ENCODE data around the gene PCDHGC3. TPM values are rescaled to one million over a fixed set of nuclear protein-coding genes. Genes with fewer than 3 reads are reported as not detected.
"Not testable (repeated sequence)": the region's sequence is repeated elsewhere in the genome, so short reads cannot be mapped to it uniquely, and the experiment has no call there.

Gene PCDHGC3
- 96.0 and 98.3 TPM in 2 replicates for total RNA-seq (2014; rRNA removed)
- polyA plus RNA-seq (2012), result 166 TPM

DNA sequence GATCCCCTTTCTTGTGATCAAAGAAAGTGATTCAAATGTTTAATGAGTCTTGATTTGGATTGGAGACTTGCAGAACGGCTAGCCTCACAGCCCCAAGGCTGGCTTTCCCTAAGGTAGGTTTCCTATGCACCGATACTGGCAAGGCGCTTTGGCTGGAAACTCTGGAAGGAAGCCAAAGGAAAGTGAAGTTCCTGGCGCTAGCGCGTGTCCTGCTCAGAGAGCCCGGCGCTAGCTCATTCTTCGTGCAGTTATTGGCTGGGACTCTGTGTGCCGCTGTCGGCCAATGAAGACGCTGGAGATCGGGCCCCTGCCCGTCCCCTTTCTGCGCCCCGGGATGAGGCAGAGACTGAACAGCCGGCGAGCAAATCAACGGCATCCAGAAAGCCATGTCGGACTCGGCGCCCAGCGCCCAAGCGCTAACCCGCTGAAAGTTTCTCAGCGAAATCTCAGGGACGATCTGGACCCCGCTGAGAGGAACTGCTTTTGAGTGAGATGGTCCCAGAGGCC is at the start of gene PCDHGC3:
Gene PCDHGC3 (plus strand): TSS at position 342 of the 507 bp plus-strand sequence. CDS start 151 bp downstream, at position 493.
- peak; percentile 96 for DNase-seq (ENCODE audit: low read depth)

DNA sequence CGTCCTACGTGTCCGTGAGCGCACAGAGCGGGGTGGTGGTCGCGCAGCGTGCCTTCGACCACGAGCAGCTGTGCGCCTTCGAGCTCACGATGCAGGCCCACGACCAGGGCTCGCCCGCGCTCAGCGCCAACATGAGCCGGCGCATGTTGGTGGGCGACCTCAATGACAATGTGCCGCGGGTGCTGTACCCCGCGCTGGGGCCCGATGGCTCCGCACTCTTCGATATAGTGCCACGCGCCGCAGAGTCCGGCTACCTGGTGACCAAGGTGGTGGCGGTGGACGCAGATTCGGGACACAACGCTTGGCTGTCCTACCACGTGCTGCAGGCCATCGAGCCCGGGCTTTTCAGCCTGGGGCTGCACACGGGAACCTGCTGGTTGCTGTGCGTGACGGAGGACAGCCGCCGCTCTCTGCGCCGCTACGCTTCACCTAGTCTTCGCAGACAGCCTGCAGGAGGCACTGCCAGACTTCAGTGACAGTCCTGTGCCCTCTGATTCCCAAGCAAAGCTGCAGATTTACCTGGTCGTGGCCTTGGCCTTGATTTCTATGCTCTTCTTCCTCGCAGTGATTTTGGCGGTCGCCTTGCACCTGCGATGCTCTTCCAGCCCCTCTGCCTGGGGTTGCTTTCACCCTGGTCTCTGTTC is 47.9 kb upstream of the PCDHGC3 start:
- DNase-seq (ENCODE audit: low read depth), result no peak

DNA sequence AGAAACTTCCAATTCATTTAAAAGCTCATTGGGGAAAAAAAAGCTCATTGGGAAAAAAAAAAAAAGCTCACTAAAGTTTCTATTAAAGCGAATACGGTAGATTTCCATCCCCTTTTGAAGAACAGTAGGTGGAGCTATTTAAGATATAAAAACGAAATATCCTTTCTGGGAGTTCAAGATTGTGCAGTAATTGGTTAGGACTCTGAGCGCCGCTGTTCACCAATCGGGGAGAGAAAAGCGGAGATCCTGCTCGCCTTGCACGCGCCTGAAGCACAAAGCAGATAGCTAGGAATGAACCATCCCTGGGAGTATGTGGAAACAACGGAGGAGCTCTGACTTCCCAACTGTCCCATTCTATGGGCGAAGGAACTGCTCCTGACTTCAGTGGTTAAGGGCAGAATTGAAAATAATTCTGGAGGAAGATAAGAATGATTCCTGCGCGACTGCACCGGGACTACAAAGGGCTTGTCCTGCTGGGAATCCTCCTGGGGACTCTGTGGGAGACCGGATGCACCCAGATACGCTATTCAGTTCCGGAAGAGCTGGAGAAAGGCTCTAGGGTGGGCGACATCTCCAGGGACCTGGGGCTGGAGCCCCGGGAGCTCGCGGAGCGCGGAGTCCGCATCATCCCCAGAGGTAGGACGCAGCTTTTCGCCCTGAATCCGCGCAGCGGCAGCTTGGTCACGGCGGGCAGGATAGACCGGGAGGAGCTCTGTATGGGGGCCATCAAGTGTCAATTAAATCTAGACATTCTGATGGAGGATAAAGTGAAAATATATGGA is 45.2 kb upstream of the PCDHGC3 start, which contains the start of gene PCDHGA12:
Gene PCDHGA12 (plus strand): TSS at position 176 of the 782 bp plus-strand sequence. CDS start 253 bp downstream, at position 429.
- peak; percentile 83 for DNase-seq (ENCODE audit: low read depth)

DNA sequence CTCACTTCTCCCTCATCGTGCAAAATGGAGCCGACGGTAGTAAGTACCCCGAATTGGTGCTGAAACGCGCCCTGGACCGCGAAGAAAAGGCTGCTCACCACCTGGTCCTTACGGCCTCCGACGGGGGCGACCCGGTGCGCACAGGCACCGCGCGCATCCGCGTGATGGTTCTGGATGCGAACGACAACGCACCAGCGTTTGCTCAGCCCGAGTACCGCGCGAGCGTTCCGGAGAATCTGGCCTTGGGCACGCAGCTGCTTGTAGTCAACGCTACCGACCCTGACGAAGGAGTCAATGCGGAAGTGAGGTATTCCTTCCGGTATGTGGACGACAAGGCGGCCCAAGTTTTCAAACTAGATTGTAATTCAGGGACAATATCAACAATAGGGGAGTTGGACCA is 44.5 kb upstream of the PCDHGC3 start:
- DNase-seq (ENCODE audit: low read depth), result no peak

DNA sequence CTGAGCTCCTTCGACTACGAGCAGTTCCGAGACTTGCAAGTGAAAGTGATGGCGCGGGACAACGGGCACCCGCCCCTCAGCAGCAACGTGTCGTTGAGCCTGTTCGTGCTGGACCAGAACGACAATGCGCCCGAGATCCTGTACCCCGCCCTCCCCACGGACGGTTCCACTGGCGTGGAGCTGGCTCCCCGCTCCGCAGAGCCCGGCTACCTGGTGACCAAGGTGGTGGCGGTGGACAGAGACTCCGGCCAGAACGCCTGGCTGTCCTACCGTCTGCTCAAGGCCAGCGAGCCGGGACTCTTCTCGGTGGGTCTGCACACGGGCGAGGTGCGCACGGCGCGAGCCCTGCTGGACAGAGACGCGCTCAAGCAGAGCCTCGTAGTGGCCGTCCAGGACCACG is 43.5 kb upstream of the PCDHGC3 start:
- not testable (repeated sequence) for DNase-seq (ENCODE audit: low read depth)

DNA sequence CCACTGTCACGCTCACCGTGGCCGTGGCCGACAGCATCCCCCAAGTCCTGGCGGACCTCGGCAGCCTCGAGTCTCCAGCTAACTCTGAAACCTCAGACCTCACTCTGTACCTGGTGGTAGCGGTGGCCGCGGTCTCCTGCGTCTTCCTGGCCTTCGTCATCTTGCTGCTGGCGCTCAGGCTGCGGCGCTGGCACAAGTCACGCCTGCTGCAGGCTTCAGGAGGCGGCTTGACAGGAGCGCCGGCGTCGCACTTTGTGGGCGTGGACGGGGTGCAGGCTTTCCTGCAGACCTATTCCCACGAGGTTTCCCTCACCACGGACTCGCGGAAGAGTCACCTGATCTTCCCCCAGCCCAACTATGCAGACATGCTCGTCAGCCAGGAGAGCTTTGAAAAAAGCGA is 43.0 kb upstream of the PCDHGC3 start:
- not testable (repeated sequence) for DNase-seq (ENCODE audit: low read depth)

DNA sequence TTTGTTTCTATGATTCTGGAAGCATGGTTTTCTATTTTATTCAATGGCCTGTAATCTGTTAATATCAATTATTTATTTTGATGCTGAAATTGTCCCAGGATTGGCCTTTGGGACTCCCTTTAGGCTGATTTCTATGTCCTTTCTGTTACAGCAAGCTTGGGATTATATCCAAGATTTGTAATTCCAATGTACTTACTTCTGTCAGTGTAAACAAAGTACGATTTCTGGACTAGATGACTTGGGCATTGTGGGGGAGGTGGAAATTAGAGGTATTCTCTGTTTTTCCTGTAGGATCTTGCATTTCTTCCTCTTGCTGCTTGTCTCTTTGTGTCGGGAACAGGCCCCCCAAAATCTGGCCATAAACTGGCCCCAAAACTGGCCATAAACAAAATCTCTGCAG is 41.8 kb upstream of the PCDHGC3 start:
- DNase-seq (ENCODE audit: low read depth), result no peak

DNA sequence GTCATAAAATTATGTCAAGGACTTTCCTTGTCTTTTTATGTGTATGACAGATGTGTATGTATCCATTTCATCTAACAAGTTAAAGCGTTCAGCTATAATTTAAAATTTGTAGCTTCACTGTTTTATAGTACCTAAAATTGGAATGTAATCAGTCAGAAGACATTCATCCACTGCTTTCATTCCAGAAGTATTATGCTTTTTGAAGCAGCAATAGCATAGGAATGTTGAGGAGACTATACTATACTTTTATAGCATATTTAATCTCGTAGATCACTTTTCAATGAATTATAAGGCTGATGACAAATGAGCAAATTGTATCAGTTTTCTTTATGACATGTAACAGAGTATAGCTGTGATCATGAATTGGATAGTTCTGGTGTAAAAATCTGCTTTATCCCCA is 38.5 kb upstream of the PCDHGC3 start:
- no peak for DNase-seq (ENCODE audit: low read depth)

DNA sequence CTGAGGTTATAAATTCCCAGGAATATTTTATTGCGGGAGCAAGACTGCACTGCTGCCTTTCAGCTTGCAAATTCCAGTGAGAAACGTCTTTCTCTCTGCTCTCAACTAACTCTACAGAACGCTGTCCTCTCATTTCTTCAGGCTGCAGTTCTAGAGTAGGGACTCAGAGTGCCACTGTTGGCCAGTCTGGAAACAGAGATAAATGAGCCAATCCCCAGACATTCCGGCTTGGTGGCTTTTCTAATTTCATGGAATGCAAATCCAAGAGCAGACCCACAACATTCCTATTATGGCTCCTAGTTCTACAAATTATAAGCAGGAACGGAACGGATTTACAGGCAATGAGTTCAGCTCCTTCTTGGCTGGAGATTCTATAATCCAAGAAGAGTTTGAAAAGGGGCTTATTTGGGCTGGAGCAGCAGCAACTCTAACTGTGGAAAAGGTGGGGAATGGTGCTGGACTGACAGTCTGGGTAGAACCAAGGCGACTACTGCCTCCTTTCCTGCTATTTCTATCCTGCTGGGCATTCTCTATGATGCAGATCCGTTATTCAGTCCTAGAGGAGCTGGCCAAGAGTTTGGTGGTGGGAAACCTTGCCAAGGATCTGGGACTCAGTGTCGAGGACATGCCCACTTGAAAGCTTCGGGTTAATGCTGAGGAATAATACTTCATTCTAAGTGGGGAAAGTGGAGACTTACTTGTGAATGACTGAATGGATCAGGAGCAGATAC is 36.2 kb upstream of the PCDHGC3 start:
- DNase-seq (ENCODE audit: low read depth), result no peak

DNA sequence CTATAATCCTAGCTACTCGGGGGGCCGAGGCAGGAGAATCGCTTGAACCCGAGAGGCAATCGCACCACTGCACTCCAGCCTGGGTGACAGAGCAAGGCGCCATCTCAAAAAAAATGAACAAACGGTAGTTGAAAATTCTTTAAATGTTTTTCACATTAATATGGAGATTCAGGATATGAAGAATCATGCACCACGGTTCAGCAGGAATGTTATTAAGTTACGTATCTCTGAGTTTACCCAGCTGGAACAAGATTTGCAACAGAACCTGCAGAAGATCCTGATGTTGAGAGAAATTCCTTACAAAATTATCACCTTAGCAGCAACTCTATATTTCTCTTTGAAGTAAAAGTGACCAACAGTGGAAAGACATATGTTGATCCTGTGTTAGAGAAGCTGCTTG is 35.4 kb upstream of the PCDHGC3 start:
- no peak for DNase-seq (ENCODE audit: low read depth)

DNA sequence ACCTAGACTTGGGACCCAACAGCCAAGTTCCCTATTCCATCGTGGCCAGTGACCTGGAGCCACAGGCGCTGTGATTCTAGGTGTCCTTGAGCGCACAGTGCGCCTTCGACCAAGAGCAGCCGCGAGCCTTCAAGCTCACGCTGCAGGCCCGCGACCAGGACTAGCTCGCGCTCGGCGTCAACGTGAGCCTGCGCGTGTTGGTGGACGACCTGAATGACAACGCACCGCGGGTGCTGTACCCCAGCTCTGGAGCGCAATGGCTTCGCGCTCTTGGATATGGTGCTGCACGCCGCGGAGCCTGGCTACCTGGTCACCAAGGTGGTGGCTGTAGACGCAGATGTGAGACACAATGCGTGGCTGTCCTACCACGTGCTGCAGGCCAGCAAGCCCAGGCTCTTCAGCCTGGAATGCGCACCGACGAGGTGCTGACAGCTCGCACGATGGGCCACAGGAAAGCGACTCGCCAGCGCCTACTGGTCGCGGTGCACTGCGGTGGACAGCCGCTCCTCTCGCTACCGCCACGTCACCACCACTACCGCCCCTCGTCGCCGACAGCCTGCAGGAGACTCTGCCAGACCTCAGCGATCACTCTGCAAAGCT is 34.1 kb upstream of the PCDHGC3 start:
- DNase-seq (ENCODE audit: low read depth), result no peak

DNA sequence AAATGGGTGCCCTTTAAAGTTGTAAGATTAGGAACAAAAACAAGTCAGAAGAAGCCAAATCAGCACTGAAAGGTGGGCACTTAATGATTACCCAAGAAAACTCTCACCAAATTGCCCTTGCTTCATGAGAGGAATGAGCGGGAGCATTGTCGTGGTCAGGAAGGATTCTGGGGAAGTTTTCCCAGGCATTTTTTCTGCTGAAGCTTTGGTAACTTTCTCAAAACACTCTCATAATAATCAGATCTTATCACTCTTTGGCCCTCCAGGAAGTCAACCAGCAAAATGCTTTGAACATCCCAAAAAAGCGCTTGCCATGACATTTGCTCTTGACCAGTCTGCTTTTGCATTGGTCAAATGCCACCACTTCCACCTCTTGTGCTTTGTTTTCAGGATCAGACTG is 10.4 kb upstream of the PCDHGC3 start:
- no peak for DNase-seq (ENCODE audit: low read depth)

DNA sequence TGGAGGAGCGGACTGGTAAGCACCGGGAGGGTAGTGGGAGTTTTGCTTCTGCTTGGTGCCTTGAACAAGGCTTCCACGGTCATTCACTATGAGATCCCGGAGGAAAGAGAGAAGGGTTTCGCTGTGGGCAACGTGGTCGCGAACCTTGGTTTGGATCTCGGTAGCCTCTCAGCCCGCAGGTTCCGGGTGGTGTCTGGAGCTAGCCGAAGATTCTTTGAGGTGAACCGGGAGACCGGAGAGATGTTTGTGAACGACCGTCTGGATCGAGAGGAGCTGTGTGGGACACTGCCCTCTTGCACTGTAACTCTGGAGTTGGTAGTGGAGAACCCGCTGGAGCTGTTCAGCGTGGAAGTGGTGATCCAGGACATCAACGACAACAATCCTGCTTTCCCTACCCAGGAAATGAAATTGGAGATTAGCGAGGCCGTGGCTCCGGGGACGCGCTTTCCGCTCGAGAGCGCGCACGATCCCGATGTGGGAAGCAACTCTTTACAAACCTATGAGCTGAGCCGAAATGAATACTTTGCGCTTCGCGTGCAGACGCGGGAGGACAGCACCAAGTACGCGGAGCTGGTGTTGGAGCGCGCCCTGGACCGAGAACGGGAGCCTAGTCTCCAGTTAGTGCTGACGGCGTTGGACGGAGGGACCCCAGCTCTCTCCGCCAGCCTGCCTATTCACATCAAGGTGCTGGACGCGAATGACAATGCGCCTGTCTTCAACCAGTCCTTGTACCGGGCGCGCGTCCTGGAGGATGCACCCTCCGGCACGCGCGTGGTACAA is 556 bp downstream of the PCDHGC3 start:
- DNase-seq (ENCODE audit: low read depth), result peak; percentile 84

DNA sequence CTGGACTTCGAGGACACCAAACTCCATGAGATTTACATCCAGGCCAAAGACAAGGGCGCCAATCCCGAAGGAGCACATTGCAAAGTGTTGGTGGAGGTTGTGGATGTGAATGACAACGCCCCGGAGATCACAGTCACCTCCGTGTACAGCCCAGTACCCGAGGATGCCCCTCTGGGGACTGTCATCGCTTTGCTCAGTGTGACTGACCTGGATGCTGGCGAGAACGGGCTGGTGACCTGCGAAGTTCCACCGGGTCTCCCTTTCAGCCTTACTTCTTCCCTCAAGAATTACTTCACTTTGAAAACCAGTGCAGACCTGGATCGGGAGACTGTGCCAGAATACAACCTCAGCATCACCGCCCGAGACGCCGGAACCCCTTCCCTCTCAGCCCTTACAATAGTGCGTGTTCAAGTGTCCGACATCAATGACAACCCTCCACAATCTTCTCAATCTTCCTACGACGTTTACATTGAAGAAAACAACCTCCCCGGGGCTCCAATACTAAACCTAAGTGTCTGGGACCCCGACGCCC is 1.3 kb downstream of the PCDHGC3 start:
- no peak for DNase-seq (ENCODE audit: low read depth)

DNA sequence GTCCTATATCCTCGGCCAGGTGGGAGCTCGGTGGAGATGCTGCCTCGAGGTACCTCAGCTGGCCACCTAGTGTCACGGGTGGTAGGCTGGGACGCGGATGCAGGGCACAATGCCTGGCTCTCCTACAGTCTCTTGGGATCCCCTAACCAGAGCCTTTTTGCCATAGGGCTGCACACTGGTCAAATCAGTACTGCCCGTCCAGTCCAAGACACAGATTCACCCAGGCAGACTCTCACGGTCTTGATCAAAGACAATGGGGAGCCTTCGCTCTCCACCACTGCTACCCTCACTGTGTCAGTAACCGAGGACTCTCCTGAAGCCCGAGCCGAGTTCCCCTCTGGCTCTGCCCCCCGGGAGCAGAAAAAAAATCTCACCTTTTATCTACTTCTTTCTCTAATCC is 2.0 kb downstream of the PCDHGC3 start:
- DNase-seq (ENCODE audit: low read depth), result no peak

DNA sequence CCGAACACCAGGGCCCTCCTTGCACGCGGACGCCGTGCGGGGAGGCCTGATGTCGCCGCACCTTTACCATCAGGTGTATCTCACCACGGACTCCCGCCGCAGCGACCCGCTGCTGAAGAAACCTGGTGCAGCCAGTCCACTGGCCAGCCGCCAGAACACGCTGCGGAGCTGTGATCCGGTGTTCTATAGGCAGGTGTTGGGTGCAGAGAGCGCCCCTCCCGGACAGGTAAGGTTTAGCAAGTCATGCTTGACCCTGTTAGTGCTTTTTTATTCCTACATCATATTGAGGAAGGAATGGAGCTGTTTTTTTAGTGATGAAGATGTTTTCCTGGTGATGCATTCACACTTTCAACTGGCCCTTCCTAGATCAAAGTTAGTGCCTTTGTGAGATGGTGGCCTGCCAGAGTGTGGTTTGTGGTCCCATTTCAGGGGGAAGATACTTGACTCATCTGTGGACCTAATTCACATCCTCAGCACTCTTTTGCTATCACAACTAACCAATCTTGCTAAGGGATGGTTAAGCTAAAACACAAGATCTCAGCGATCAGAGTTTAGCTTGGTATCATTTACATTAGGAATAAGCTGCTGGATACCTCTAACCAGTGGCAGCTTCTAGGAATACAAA is 2.7 kb downstream of the PCDHGC3 start:
- DNase-seq (ENCODE audit: low read depth), result peak; percentile 54

DNA sequence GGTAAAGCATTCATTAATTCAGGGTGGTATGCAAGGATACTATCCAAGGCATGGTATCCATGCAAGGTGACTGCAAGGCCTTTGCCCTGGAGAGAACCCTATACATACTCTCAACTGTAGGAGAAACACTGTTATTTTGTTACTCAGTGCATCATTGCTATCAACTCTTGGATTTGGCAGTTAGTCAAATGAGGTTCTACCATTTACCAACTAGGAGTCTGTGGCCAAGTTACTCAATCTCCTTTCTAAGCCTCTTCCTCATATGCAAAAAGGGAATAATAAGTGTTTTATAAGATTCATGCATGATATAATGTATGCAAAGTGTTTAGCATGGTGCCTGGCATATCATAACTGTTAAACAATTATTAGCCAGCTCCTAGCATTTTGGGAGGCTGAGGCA is 4.0 kb downstream of the PCDHGC3 start:
- no peak for DNase-seq (ENCODE audit: low read depth)

DNA sequence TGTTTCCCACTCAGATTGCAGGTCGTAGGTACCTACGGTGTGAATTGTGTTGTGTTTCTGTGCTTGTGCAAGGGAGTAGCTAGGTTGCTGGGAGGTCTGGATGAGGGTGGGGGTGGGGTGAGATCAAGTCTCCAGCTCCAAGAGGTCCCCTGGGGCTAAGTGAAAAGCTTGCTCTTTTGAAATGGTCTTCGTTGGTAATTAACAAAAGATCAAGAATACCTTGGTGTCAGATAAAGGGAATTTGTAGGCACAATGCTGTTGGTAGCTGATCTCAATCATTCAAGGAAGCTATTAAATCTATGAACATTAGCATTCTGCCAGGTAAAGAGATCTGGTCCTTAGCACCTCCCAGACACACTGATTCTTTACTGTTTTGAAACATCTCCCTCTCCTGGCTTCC is 8.1 kb downstream of the PCDHGC3 start:
- no peak for DNase-seq (ENCODE audit: low read depth)

DNA sequence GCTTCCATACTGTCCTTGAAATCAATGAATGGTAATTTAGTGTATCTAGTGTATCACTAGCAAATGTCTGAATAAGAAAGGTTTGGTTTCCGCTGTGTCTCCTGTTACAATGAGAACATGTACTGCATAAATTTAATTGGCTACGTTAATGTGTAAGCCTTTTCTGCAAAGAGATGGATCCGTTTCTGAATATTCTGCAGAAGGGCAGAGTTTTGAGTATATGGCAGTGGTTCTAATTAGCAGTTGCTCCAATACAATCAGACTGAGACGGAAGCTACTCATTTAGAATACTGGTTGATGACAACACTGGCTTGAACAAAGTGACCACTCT is 8.5 kb downstream of the PCDHGC3 start:
- DNase-seq (ENCODE audit: low read depth), result no peak

DNA sequence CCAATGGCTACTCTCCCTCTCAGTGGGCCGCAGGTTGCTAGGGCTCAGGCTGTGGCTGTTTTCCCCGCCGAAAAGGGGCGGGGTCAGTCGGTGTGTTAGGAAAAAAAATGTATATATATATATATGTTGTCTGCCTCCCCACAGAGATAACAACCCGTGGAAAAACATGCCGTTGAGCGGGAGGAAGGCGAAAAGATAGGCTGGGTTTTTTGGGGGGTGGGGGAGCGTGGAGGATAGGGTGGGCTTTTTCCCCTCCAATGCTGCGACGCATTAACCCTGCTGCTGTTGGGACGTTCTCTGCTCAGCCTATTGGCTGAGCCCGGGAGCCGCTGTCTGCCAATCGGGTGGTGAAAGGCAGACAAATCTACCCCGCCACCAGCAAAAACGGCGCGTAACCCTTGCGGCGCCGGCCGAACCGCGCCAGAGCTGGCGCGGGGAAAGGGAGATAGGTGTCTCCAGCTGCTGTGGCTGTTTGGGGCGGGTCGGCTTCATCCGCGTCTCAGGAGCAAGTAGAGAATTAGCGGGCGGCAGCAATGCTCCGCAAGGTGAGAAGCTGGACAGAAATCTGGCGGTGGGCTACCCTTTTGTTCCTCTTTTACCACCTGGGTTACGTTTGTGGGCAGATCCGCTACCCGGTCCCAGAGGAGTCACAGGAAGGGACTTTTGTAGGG is 9.0 kb downstream of the PCDHGC3 start, which contains the start of gene PCDHGC4:
Gene PCDHGC4 (plus strand): TSS at position 390 of the 671 bp plus-strand sequence. CDS start 144 bp downstream, at position 534.
- DNase-seq (ENCODE audit: low read depth), result no peak

Measured in LHCN-M2 (cell line).